ENCODE results near the gene PRDM12. TPM values are rescaled to one million over a fixed set of nuclear protein-coding genes. Genes with fewer than 3 reads are reported as not detected.
A peak's percentile ranks its signal among the peaks of the same experiment; 100 is the strongest.

The PRDM12 gene
- total RNA-seq, 1 donor from 2014 or later: not detected

DNA sequence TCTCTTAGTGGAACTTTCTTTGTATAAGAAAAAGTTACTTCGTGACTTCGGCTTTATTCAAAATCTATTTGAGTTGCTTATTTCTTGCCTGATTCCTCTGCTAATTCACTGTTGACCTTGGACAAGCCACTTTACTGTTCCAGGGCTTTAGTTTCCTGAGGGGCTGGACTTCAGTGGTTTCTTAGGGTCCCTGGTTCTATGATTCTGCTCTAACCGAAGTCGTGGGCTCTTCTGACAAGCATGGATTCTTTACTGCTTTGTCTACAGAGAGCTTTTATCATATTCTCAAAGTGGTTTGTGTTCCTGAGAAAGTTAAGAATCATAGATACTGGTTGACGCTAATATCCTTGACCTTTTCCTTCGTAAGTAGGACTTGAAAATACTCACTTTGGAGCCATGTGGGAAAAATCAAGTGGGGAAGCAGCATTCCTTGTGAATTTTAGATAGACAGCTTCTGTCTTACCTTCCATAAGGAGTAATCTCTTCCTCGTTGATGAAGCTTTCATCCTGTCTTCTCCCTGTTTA is 50.3 kb downstream of the PRDM12 start:
- no peak for DNase-seq
- H3K9me3 ChIP-seq: no peaks in the 10 kb centered on the region
- H3K27me3 ChIP-seq: no peaks in the 10 kb centered on the region
- H3K4me3 ChIP-seq: peak overlapping the region; percentile 95
- no peak for ATAC-seq
- TF ChIP-seq, protein P1, sequence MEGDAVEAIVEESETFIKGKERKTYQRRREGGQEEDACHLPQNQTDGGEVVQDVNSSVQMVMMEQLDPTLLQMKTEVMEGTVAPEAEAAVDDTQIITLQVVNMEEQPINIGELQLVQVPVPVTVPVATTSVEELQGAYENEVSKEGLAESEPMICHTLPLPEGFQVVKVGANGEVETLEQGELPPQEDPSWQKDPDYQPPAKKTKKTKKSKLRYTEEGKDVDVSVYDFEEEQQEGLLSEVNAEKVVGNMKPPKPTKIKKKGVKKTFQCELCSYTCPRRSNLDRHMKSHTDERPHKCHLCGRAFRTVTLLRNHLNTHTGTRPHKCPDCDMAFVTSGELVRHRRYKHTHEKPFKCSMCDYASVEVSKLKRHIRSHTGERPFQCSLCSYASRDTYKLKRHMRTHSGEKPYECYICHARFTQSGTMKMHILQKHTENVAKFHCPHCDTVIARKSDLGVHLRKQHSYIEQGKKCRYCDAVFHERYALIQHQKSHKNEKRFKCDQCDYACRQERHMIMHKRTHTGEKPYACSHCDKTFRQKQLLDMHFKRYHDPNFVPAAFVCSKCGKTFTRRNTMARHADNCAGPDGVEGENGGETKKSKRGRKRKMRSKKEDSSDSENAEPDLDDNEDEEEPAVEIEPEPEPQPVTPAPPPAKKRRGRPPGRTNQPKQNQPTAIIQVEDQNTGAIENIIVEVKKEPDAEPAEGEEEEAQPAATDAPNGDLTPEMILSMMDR (IDR thresholded peaks at IDR 0.05): no peak
- no peaks in the 10 kb centered on the region for H3K36me3 ChIP-seq
- H3K27ac ChIP-seq: no peak overlapping the region
- peaks cover 26% of the 10 kb centered on the region for H3K4me1 ChIP-seq
- intact Hi-C loops (cut with DNase I): no loop called here

DNA sequence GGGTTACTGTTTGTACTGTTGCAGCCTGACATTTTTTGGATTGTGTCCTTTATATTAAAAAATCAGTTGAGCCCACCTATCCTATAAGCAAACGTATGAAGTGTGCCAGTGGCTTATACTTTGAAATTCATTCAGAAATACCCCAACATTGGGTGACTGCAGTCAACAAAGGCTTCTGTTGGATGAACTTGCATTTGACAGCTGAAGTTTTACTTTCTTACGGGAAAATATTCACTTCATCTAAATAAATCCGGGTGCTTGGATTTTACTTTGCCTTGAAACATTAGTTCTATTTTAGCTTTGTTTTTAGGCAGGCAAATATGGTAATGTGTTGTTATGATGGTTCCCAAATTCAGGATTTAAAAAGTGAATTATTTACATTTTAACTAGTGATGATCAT is 50.9 kb downstream of the PRDM12 start:
- H3K27me3 ChIP-seq: no peaks in the 10 kb centered on the region
- no peaks in the 10 kb centered on the region for H3K9me3 ChIP-seq
- no peak overlapping the region for H3K27ac ChIP-seq
- TF ChIP-seq, protein P1 (IDR thresholded peaks at IDR 0.05): no peak
- DNase-seq (no peak), ATAC-seq (no peak)
- intact Hi-C loops (cut with DNase I): no loop called here
- peak overlapping the region; percentile 95 for H3K4me3 ChIP-seq
- H3K36me3 ChIP-seq: no peaks in the 10 kb centered on the region
- peaks cover 26% of the 10 kb centered on the region for H3K4me1 ChIP-seq

DNA sequence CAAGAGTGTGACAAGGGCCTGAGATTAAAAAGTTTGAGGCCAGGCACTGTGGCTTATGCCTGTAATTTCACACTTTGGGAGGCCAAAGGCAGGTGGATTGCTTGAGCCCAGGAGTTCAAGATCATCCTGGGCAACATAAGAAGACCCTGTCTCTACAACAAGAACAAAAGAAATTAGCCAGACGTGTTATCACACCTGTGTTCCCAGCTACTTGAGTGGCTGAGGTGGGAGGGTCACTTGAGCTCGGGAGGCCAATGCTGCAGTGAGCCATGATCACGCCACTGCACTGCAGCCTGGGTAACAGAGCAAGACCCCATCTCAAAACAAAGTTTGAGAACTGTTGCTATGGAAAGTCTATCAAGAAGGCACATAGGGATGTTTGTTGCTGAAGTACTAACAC is 54.2 kb downstream of the PRDM12 start:
- Histone ChIP-seq H3K9me3 (no peaks in the 10 kb centered on the region), H3K4me3 (no peak overlapping the region), H3K27me3 (no peaks in the 10 kb centered on the region), H3K36me3 (no peaks in the 10 kb centered on the region), H3K27ac (no peak overlapping the region), H3K4me1 (peaks cover 26% of the 10 kb centered on the region)
- no peak for DNase-seq
- ATAC-seq: no peak
- TF ChIP-seq, protein P1 (IDR thresholded peaks at IDR 0.05): no peak
- intact Hi-C loops (cut with DNase I): no loop called here

DNA sequence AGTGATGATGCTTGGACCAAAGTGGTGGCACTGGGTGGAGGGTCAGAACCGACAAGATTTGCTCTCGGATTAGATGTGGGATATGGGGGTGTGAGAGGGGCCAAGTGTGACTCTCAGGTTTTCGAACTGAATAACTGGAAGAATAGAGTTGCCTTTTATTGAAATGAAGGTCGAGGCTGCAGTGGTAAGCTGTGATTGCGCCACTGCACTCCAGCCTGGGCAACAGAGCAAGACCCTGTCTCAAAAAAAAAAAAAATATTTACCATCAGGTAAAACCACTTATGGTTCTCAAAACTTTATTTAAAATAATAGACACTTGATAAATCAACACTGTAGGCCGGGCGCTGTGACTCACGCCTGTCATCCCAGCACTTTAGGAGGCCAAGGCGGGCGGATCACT is 56.4 kb downstream of the PRDM12 start:
- no peak for DNase-seq
- TF ChIP-seq, protein P1 (IDR thresholded peaks at IDR 0.05): no peak
- intact Hi-C loops (cut with DNase I): no loop called here
- Histone ChIP-seq H3K27ac (no peak overlapping the region), H3K4me3 (no peak overlapping the region), H3K9me3 (no peaks in the 10 kb centered on the region), H3K27me3 (no peaks in the 10 kb centered on the region), H3K36me3 (no peaks in the 10 kb centered on the region), H3K4me1 (peaks cover 11% of the 10 kb centered on the region)
- no peak for ATAC-seq

DNA sequence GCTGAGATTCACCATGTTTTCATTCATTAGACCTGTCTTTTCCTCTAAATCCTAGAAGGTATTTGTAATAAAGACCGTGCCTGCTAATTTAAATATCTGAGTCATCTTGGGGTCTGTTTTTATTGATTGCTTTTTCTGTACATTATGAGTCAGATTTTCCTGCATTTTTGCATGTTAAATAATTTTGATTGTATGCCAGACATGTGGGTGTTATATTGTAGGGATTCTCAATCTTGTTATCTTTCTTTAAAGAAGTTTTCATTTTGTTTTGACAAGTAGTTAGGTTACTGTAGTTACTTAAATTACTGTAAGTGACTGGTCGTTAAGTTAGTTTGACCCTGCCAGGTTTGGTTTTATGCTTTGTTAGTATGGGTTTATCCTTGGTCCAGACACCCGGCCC is 64.3 kb downstream of the PRDM12 start:
- H3K4me3 ChIP-seq: no peak overlapping the region
- H3K9me3 ChIP-seq: no peaks in the 10 kb centered on the region
- H3K36me3 ChIP-seq: no peaks in the 10 kb centered on the region
- no peak for DNase-seq
- intact Hi-C loops (cut with DNase I): no loop called here
- no peaks in the 10 kb centered on the region for H3K27me3 ChIP-seq
- no peak overlapping the region for H3K27ac ChIP-seq
- TF ChIP-seq, protein P1 (IDR thresholded peaks at IDR 0.05): no peak
- peaks cover 6% of the 10 kb centered on the region for H3K4me1 ChIP-seq
- no peak for ATAC-seq

DNA sequence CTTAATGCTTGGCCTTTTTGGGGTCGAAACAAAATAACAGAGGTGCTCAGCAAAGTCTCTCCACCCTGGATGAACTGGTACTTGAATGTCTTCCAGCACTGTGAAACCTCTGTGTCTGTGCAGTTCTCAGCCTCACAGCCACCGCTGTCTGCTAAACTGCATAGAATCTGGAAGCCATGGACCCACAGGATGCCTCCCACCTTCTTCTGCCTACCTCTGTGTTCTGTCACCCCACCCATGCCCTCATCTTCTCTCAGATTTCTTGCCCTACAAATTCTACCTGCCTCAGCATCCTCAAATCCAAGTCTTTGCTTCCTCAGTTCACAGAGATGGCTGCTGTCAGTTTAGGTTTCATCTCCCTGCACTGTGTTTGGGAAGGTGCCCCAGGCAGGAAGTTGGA is 64.8 kb downstream of the PRDM12 start:
- Histone ChIP-seq H3K27me3 (no peaks in the 10 kb centered on the region), H3K27ac (no peak overlapping the region), H3K9me3 (no peaks in the 10 kb centered on the region), H3K4me1 (peaks cover 6% of the 10 kb centered on the region), H3K36me3 (no peaks in the 10 kb centered on the region), H3K4me3 (no peak overlapping the region)
- TF ChIP-seq, protein P1 (IDR thresholded peaks at IDR 0.05): no peak
- DNase-seq (no peak), ATAC-seq (no peak)
- intact Hi-C loops (cut with DNase I): no loop called here

Measured in upper lobe of right lung (tissue), 1 donor.